Gastrocnemius medialis (tissue), 4 donors: ENCODE results near the gene CCDC78.

Experiments used
- POLR2A ChIP-seq, 2 donors: fragments of 450-650 bp; IDR thresholded peaks; one replicate each; pipeline ENCODE4 v1.6.1; 2017; ENCODE audit warnings: antibody characterized with exemption in 2 of 2, mild to moderate bottlenecking in 2 of 2, moderate library complexity in 2 of 2
- TF ChIP-seq, protein P1 (sequence below), 5 experiments: fragments of 450-650 bp in 3 of 5; fragments of 200-600 bp in 2 of 5; sonication (generic) in 2 of 5; IDR thresholded peaks in 4 of 5; conservative IDR thresholded peaks in 1 of 5; 1 replicate in 4 of 5; 2 replicates in 1 of 5; pipeline ENCODE4 v1.5.1; 2016 to 2019; ENCODE audit warnings: antibody characterized with exemption in 5 of 5, mild to moderate bottlenecking in 3 of 5, moderate library complexity in 3 of 5

DNA sequence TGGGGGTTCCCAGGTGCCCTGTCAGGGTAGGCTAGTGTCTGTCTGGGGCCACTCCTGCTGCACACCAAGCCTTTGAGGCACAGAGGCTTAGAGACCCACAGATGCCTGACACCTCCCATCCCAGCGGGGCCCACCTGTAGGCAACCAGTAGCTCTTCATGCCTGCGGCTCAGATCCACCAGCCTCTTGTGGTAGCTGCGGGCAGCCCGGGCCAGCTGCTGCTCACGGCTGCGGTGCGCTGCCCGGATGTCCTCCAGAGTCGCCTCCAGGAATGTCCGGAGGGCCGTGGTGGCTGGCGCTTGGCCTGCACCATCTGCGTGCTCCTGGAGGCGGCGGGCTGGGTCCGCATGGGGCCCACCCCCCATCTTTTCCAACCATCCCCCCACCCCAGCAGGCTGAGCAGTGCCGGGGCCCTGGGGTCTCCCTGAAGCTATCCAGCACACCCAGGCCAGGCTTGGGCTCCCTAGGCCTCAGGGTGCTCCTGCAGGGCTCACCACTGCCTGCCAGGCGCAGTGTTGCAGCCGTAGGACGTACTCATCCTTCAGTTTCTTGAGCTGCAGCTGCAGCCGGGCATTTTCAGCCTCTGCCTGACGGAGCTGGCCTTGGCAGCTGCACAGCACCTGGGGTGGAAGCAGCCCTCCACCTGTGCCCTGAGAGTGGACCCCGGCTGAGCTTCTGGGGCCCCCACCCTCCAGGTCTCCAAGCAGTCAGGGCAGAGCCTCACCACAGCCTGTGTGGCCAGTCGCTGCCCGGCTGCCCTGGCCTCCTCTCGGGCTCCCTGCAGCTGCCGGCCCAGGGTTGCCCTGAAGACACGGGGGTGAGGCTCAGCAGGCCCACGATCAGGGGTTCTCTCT is 1.8 kb downstream of the CCDC78 start:
- TF ChIP-seq, protein P1, sequence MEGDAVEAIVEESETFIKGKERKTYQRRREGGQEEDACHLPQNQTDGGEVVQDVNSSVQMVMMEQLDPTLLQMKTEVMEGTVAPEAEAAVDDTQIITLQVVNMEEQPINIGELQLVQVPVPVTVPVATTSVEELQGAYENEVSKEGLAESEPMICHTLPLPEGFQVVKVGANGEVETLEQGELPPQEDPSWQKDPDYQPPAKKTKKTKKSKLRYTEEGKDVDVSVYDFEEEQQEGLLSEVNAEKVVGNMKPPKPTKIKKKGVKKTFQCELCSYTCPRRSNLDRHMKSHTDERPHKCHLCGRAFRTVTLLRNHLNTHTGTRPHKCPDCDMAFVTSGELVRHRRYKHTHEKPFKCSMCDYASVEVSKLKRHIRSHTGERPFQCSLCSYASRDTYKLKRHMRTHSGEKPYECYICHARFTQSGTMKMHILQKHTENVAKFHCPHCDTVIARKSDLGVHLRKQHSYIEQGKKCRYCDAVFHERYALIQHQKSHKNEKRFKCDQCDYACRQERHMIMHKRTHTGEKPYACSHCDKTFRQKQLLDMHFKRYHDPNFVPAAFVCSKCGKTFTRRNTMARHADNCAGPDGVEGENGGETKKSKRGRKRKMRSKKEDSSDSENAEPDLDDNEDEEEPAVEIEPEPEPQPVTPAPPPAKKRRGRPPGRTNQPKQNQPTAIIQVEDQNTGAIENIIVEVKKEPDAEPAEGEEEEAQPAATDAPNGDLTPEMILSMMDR (IDR thresholded peaks at IDR 0.05 in 4 of 5, conservative IDR thresholded peaks at IDR 0.05 in 1 of 5) = no peak
- TF ChIP-seq POLR2A (IDR thresholded peaks at IDR 0.05) = no peak
